Stimulated activated CD8-positive, alpha-beta memory T cell treated with anti-CD3 and anti-CD28 coated beads, Interleukin-4, amount 100 ng/mL, for 4 hours (primary cell): ENCODE measurements around the gene CFAP77.

ENCODE experiments used
- DNase-seq, 2 donors: peaks; one replicate each; pipeline ENCODE4 v3.0.0-alpha.2; 2020; ENCODE audit warnings: low read depth in 2 of 2, low spot score in 1 of 2

The CFAP77 gene

DNA sequence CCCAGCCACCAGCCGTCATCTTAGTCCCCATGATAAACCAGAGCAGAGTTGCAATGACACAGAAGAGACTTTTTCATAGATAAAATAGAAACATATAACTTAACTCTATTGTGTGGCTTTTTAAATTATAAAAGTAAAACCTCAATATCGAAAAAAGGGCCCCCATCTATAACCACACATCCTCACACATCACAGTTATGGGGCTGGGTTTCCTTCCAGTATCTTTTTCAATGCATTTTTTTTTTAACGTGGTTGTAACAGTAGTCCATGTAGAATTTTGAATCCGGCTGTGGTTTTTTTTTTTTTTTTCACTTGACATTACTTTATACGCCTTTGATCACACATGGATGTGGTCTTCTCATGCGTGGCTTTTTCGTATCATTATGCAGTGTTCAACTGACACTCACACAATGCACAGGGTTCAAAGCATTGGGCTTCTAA, 77.4 kb downstream of the CFAP77 start:
- no peak for DNase-seq

DNA sequence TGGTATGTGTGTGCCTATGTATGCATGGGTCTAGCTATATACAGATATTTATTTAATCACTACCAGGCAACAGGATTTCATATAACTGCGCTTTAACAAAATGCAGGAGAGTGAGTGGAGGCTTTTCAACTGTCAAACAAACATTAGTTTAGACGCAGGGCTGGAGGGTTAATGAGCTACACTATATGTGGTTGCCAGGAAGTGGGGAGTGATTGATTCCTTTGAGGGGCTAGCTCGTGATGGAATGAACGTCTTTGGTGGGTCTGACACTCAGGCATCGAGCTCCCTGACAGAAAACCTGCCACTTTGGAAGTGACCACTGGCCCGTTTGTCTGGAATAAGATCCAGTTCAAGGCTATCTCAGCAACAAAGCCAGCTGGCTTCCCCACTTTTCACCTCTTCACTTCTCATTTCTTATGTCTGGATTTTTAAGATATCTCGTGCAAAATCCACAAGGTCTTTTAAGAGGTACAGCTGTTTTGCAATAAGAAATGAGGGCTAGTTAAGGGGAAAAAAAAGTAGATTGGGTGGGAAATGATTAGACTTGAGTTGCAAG, 78.0 kb downstream of the CFAP77 start:
- DNase-seq, result no peak

DNA sequence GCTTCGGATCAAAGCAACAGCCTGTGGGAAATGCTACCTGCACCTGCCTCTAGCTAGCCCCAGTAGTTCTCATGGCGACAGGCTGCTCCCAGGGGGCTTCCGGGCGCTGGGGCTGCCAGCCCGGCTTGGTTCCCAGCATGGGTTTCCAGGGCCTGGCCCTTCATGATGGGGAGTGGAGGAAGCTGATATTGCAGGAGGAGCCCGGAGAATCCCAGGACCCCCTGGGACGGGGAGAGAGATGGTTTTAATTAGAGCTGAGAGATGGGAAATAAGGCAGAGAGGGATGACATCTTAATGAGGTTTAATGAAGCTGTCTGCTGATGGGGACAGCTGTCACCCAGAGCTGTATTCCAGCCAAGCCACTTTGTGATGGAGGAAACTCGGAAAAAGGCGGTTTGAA, 78.6 kb downstream of the CFAP77 start:
- DNase-seq, result no peak

DNA sequence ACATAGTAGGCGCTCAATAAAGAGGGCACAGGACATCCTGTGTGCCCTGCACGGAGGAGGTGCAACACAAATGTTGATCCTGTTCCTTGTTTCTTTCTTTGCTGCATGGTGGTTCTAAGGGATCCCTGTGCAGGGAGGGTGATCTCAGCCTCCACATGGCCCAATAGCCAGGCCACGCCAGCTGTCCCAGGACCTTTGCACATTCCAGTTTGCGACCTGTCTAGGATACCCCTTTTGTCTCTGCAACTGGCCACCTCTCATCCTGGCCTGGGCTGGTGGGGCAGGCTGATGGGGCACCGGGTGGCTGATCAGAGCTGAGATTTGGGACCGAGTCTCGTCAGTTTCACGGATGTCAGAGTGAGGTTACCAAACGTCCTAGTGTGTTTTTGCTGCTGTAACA, 79.5 kb downstream of the CFAP77 start:
- DNase-seq, result no peak

DNA sequence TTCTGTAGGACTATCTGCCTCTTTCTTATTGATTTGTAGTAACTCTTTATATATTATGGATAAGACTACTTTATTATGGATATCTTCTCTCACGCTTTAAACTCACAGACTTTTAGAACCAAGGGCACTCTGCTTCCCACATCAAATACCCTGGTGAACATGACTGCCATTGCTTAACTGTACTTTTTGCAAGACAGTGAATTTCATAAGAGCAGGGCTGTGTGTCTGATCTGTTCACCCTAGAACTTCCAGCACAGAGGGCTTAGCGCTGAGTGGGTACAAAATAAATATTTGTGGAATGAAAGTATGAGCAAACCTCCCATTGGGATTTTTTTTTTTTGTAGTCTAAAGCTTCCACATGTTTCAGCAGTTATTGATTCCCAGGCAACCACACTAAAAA, 84.8 kb downstream of the CFAP77 start:
- DNase-seq, result no peak

DNA sequence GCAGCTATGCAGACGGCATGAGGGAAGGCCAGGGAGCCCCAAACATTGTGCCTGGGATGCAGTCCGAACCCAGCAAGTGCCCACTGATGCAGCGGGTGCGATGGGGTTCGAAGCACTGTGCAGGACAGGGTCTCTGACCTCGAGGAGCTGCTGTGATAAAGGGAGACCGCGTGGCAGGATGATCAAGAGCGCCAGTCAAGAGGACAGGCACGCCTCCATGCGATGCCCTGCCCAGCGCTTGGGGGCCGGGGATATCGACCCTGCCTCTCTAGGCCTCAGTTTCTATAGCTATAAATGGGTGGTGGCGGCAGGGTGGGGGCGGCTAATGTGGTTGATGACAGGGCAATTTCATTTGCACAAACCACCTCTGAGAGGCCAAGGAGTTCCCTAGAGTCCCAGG, 87.7 kb downstream of the CFAP77 start:
- DNase-seq, result no peak

DNA sequence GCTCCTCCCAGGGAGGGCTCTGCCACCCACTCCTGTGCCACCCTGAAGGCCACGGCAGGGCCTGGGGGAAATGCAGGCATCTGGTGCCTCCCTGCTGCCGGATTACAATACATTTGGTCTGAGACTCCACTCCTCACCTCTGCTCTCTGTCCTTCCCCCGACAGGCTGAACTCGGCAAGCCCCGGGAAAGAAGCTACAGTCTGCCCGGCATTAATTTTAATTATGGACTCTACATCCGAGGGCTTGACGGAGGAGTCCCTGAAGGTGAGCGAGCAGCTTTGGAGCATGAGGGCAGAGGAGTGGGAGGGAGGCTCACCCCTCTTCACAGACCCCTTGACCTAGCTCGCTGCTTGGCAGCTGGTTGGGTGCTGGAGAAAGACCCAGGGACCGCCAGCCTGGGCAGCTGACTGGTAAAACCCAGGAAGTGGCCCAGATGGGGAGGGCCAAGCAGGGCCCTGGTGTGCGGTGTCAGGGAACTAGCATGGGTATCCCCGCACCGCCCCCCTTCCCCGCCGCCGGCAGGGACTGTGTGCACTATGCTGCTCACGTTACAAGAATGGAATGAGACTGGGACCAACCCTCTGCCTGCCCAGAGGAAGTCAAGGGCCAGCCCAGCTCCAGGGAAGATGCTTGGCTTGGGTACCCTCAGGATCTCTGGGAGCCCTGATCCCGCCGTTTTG, 88.7 kb downstream of the CFAP77 start:
- DNase-seq, result no peak

DNA sequence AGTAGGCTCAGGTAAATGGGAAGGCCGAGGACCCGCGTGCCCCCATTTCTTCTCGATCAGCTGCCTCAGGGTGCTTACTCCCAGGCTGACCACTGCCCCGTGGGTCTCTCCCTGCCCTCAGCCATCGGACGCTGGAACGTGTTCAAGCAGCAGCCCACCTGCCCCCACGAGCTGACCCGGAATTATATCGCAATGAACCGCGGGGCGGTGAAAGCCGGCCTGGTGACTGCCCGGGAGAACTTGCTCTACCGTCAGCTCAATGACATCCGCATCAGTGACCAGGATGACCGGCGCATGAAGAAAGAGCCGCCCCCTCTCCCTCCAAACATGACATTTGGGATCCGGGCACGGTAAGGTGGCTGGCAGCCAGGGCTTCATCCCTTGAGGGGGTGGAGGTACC, 89.2 kb downstream of the CFAP77 start:
- DNase-seq, result no peak

DNA sequence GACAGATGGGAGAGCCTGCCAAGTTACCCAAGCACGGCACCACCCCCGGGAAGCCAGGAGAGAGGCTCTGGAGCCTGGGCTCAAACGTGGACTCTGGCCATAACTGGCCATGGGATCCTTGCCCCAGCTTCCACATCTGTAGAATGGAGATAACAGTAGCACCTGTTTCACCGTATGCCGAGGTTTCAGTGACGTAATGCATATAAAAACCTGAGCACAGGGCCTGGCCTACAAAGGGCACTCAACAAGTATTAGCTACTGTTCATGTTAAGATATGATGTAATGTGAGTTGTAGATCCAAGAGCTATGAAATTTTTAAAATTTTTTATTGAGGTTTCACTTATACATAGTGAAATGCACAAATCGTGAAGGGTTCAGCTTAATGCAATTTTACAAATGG, 90.2 kb downstream of the CFAP77 start:
- DNase-seq, result no peak

DNA sequence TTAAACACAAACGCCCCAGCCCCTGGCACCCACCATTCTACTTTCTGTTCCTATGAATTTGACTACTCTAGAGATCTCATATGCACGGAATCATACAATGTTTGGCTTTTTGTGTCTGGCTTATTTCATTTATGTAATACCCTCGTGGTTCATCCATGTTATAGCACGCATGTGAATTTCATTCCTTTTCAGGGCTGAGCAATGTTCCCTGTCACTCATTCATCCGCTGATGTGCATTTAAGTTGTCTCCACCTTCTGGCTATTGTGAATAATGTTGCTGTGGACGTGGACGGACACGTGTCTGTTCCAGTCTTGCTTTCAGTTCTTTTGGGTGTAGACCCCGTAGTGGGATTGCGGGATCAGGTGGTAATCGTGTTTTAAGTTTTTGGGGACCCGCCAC, 92.5 kb downstream of the CFAP77 start:
- no peak for DNase-seq

DNA sequence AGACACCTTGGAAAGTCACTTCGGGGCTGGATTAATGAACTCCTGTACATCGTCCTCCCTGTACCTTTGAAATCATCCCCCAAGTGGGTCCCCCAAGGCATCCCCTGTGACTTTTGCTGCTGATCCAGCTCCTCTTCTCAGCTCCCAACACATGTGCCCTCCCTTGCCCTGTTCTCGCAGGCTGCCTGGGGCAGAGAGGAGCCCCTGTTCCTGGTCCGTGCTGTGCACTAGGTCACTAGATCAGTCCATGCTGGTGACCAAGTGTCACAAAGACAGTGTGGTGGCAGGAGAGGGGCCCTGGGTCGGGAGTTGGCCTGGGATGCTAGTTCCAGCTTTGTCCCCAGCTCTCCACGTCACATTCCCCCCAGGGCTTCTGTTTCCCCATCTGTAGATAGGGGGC, 93.1 kb downstream of the CFAP77 start:
- DNase-seq, result no peak

DNA sequence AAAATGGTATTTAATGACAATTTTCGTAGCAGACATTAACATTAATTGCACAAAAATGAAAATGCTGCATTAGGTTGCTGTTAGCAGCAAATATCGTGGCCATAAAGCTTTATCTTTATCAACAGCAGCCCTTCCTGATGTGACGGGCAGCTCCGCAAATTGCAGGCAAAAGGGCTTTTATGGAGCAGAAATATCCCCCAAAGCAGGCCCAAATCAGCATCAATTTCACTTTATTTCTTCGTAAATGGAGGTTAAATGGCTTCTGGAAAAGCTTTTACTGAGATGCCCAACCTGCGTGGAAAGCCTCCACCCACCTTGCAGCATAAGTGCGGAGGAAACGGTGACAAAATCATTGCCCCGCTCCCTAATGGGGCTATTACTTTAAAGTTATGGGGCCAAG, 94.5 kb downstream of the CFAP77 start:
- no peak for DNase-seq

DNA sequence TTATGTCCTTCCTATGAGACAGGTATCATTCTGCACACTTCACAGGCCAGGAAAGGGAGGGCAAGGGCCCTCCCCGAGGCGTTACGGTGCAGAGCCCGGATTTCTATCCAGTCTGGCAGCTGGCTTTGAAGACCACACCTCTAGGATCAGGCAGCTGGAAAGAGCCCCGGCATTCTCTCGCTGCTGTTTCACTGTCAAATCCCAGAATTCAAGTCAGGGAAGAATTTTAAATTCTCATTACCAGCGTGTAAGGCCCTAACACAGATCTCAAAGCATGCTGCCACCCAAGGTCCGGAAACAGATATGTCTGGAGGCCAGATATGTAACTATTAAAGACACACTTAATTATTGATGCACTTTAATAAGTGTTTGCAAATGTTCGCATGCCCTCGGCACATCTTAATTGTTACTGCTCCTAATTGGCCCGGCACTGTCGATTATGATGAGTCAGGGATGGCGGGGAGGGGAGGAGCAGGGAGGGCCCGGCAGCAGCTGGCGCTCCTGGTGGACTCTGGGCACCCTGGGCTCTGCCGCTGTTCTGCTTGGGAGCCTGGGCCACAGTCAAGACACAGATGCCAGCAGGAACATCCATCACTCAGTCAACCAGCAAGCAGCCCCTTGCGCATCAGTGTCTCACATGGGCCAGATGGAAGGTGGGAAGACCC, 96.1 kb downstream of the CFAP77 start:
- no peak for DNase-seq

DNA sequence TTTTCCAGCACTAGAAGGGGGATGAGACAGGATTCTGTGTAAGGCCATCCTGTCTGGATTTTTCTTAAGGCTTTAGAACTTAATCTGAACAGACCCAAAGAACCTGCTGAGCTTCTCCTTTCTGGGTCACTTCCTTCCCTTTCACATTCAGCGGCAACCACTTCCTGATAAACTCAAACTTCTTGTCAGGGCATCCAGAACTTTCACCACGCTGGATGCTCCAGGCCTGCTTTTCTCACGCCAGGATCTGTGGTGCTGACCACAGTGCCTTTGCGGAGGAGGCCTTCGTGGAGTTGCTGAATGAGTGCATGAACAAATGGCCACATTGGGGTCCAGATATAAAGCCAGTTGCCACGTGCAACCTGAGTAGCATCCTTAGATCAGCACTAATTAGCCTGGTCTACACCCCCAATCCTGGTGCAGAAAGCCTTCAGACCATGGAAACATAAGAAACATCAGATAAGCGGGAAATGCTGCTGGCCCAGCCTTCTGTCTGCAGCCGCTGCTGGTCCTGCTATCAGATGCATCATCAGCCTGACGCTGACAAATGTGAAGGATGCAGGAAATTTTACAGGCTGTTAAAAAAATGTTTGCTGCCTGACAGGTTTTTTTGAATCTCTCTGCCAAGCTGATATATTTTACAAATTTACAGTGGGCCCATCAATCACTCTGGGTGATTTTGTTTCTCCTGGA, 97.1 kb downstream of the CFAP77 start:
- DNase-seq, result no peak

DNA sequence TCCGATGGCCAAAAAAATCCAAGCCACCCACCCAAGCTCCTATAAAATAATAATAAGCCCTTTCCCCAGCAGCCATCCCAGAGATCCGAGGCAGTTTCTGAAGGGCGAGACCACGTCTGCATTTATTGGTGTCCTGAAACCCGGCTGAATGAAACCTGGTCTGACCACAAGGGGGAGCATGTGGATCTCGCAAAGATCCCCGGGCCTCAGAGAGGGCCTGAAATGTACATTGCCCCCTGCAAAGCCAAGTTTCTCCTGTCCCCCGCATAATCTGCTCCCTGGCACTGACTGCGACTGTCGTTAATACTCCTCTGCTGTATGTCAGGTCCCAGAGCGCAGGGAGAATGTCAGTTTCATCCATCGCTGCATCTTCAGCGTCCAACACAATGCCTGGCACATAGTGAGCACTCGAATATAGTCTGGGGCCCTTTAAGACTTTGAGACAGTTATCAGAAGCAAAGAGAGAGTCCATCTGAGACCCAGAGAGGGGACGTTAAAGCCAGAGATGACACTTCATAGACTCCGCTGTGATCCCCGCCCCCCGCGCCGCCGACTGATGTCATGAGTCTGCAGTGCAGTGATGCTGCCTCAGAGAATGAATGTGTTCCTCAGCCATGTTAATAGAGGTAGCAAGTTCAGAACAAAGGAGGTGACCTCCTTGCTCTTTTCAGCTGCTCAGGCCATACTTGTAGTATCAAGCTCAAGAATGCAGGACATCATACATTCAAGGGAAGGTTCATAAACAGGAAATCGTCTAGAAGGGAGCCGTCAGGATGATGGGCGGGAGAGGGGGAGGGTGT, 97.9 kb downstream of the CFAP77 start:
- peak; percentile 28 to 45 for DNase-seq

DNA sequence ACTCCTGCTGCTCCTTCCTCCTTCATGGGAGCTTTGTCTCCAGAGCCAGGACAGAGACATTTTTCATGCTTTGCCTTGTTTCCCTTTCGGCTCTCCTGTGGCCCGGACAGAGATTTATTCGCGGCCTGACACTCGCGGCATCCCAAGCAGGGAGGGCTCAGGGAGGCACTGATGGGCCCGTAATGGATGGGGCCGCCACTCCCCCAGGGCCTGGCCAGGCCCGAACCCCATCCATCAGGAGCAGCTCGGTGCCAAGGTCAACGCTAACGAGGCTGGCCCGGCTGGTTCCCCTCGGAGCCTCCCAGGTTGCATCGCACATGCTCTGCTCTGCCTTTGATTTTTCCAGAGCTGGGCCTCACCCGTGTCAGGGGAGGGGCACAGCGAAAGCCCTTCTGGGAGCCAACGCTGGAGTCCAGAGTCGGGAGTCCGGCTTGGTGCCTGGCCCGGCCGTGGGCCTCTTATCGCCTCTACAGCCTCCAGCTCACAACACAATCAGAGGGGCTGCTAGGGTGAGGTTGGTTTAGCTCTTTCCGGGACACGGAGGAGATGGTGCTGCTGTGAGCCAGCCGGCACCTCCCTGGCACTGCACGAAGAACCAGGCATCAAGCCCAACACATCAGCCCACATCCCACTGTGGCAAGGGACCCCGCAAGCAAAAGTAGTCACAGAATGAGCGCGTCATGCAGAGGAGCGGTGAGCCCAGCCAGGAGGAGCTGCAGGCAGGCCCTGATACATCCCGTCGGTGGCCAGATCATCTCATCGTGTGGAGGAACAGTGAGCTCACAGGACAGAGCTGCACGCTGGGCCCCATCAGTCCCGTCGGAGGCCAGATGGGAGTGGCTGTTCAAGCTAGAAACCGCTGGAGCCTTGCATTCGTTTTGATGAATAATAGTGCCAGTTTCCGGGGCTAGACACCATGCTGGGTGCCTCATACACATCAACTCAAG, 100.2 kb downstream of the CFAP77 start:
- no peak for DNase-seq

DNA sequence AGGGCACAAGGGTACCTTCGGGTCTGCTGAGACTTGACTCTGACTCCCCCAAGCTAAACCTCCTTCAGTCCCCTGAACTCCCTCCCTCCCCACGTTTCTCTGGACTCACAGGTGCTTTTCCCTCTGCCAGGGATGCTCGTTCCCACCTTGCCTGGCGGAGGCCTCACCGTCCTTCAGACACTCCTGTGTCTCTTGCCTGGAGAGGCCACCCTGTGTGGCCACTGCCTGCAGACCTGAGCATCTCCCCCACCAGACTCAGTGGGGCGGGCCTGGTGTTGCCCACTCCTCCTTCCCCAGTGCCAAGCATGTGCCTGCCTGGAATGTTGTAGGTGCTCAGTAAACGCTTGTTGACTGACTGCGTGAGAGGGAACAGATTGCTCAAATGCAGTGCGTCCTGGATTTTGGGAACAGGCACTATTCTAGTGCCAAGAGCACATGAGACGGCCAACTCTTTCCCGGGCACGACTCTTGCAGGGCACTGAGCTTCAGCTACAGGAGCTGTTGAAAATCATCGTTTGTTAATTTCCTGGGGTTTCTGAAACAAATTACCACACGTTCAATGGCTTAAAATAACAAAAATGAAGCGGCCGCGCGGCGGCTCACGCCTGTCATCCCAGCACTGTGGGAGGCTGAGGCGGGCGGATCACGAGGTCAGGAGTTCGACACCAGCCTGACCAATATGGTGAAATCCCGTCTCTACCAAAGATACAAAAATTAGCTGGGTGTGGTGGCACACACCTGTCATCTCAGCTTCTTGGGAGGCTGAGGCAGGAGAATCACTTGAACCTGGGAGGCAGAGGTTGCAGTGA, 101.4 kb downstream of the CFAP77 start:
- no peak for DNase-seq

DNA sequence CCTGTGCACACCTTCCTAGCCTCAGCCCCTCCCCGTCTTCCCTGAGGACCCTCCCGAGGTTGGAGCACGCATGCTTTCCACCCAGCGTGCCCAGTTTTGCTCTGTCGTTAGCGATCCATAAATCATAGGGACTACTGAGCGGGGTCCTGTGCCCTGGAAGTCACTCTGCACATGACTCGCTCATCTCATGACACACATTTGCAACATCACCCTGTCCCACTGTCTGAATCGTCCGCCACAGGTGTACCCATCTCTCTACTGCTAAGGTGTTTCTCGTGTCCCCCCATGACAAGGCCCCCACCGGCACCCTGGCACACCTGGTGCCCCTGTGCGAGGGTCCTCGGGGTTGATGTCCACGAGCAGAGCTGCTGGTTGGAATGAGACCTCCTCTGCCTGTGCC, 103.4 kb downstream of the CFAP77 start:
- DNase-seq, result no peak

DNA sequence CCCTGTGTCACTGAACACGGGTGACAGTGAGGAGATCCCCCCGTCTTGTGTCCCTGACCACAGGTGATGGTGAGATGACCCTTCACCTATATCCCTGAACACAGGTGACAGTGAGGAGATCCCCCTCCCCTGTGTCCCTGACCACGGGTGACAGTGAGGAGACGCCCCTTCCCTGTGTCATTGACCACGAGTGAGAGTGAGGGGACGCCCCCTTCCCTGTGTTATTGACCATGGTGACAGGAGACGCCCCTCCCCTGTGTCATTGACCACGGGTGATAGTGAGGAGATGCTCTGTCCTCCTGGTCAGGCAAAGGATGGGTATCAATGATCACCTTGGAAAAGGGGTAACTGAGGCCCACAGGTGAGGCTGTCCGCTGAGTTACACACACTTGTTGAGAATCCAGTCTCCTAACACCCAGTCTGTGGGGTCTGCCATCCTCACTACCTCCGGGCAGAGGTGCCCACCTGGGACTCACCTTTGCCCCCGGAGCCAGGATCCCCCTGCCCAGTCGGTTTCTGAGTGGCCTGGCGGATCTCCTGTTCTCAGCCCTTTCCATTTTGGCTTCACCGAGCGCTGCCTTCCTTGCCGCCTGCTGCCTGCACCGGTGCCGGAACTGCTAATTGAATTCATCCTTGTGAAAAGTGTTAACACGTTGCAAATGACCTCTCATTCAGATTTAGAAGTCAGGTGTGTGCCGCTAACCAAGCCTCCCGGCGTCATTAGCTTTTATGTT, 104.2 kb downstream of the CFAP77 start:
- DNase-seq, result no peak
